Fibroblast of skin of right quadriceps (primary cell): ENCODE results near the gene DIO1.

Experiments
- DNase-seq: peaks from one replicate; pipeline ENCODE4 v3.0.0-alpha.2; 2013

Gene DIO1

GRCh38 chr1:53943490-53944043 is 49.6 kb downstream of the DIO1 start:
- DNase-seq, result no peak

GRCh38 chr1:53944469-53945182 is 50.6 kb downstream of the DIO1 start:
- DNase-seq, result no peak

- DNase-seq, result no peak
Measured at GRCh38 chr1:53945183-53945432, 51.1 kb downstream of the DIO1 start.

GRCh38 chr1:53945433-53946251 is 51.7 kb downstream of the DIO1 start, which contains the start of gene IFT25:
IFT25 (minus strand) TSS chr1:53945699; CDS start chr1:53940082, 5,617 bp downstream.
- peak; percentile 96 for DNase-seq

GRCh38 chr1:53946252-53947171 is 52.5 kb downstream of the DIO1 start, which contains the start of gene LRRC42:
LRRC42 (plus strand) TSS chr1:53946350; CDS start chr1:53952000, 5,650 bp downstream.
- DNase-seq, result no peak

- DNase-seq, result no peak
Measured at GRCh38 chr1:53947172-53947907, 53.4 kb downstream of the DIO1 start.

- no peak for DNase-seq
Measured at GRCh38 chr1:53948291-53948690, 54.3 kb downstream of the DIO1 start.

GRCh38 chr1:53949023-53949990 is 55.3 kb downstream of the DIO1 start:
- DNase-seq, result peak; percentile 46

GRCh38 chr1:53951697-53952096 is 57.7 kb downstream of the DIO1 start:
- DNase-seq, result no peak

- no peak for DNase-seq
Measured at GRCh38 chr1:53954128-53954527, 60.1 kb downstream of the DIO1 start.

- DNase-seq, result no peak
Measured at GRCh38 chr1:53956308-53957168, 62.6 kb downstream of the DIO1 start.

- peak; percentile 63 for DNase-seq
Measured at GRCh38 chr1:53957194-53957818, 63.3 kb downstream of the DIO1 start.

GRCh38 chr1:53959664-53960250 is 65.8 kb downstream of the DIO1 start:
- peak; percentile 28 for DNase-seq
